ENCODE measurements around the gene NCOA1. TPM values are rescaled to one million over a fixed set of nuclear protein-coding genes. Genes with fewer than 3 reads are reported as not detected.
"Not testable (repeated sequence)": the region's sequence is repeated elsewhere in the genome, so short reads cannot be mapped to it uniquely, and the experiment has no call there.

The NCOA1 gene
- total RNA-seq, 1 experiment from 2014 or later = 11.6 TPM

DNA sequence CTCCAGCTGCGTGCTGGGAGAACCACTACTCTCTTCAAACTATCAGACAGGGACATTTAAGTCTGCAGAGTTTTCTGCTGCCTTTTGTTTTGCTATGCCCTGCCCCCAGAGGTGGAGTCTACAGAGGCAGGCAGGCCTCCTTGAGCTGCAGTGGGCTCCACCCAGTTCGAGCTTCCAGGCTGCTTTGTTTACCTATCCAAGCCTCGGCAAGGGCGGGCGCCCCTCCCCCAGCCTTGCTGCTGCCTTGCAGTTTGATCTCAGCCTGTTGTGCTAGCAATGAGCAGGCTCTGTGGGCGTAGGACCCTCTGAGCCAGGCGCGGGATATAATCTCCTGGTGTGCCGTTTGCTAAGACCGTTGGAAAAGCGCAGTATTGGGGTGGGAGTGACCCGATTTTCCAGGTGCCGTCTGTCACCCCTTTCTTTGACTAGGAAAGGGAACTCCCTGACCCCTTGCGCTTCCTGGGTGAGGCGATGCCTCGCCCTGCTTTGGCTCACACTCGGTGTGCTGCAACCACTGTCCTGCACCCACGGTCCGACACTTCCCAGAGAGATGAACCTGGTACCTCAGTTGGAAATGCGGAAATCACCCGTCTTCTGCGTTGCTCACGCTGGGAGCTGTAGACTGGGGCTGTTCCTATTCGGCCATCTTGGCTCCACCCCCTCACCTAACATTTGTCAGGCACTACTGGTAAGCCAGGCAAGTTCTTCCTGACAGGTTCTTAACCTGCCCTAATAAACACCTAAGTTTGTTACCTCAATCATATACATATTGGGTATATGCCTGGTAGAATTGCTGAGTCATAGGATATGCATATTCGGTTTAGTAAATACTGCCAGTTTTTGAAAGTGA, 315.0 kb downstream of the NCOA1 start:
- H3K4me3 ChIP-seq; CTCF ChIA-PET; BruUV-seq (replicated peaks); H3K9me2 ChIP-seq (ENCODE audit: insufficient read depth); DNase-seq; intact Hi-C loops (cut with micrococcal nuclease; ENCODE audit: unreplicated experiment); H3F3A ChIP-seq (ENCODE audit: insufficient read depth, low read depth); POLR2A ChIA-PET (ENCODE audit: unreplicated experiment); H2AFZ ChIP-seq; H4K20me1 ChIP-seq (ENCODE audit: insufficient read depth); H3K27me3 ChIP-seq (ENCODE audit: insufficient read depth, low read depth); H3K36me3 ChIP-seq (ENCODE audit: low read depth); H3K9me3 ChIP-seq (ENCODE audit: insufficient read depth, low read depth); H3K4me2 ChIP-seq: not testable (repeated sequence)
- peak overlapping the region; percentile 56 for H3K27ac ChIP-seq
- H3K79me2 ChIP-seq (ENCODE audit: low read depth) = peaks cover 62% of the 10 kb centered on the region
- H3K4me1 ChIP-seq (replicated peaks; ENCODE audit: insufficient read depth) = peaks cover 14% of the 10 kb centered on the region

DNA sequence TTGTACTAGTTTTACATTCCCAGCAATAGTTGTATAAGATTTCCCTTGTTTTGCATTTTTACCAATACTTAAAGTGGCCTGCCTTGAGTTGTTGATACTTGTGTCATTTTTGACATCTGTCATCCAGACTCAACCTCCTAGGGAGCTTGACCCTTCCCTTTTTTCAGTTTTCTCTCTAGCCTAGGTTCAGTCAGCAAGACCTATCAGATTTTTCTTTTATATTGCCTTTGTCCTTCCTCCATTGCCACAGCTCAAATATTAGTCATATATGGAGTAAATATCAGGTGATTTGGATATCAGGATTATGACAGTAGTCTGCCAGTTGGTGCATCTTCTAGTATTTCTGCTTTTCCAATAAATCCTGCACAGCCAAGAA, 315.6 kb downstream of the NCOA1 start:
- Histone ChIP-seq H3K27me3 (ENCODE audit: insufficient read depth, low read depth) (no peaks in the 10 kb centered on the region), H3F3A (ENCODE audit: insufficient read depth, low read depth) (peaks cover 7% of the 10 kb centered on the region; the same call in 1 of the 2 replicates), H3K36me3 (ENCODE audit: low read depth) (peaks cover 7% of the 10 kb centered on the region; the same call in 1 of the 2 replicates), H3K9me2 (ENCODE audit: insufficient read depth) (no peaks in the 10 kb centered on the region), H3K4me2 (no peak overlapping the region), H4K20me1 (ENCODE audit: insufficient read depth) (no peaks in the 10 kb centered on the region; the same call in 1 of the 2 replicates), H3K79me2 (ENCODE audit: low read depth) (peaks cover 65% of the 10 kb centered on the region), H3K9me3 (ENCODE audit: insufficient read depth, low read depth) (no peaks in the 10 kb centered on the region), H3K4me1 (replicated peaks; ENCODE audit: insufficient read depth) (peaks cover 14% of the 10 kb centered on the region), H3K4me3 (no peak overlapping the region), H2AFZ (no peak overlapping the region), H3K27ac (peak overlapping the region; percentile 56)
- DNase-seq = no peak
- ChIA-PET POLR2A (ENCODE audit: unreplicated experiment) (no interaction called here), CTCF (no interaction called here)
- BruUV-seq (replicated peaks) = no TSS peak
- intact Hi-C loops (cut with micrococcal nuclease; ENCODE audit: unreplicated experiment) = no loop called here
- TF ChIP-seq, protein P1, sequence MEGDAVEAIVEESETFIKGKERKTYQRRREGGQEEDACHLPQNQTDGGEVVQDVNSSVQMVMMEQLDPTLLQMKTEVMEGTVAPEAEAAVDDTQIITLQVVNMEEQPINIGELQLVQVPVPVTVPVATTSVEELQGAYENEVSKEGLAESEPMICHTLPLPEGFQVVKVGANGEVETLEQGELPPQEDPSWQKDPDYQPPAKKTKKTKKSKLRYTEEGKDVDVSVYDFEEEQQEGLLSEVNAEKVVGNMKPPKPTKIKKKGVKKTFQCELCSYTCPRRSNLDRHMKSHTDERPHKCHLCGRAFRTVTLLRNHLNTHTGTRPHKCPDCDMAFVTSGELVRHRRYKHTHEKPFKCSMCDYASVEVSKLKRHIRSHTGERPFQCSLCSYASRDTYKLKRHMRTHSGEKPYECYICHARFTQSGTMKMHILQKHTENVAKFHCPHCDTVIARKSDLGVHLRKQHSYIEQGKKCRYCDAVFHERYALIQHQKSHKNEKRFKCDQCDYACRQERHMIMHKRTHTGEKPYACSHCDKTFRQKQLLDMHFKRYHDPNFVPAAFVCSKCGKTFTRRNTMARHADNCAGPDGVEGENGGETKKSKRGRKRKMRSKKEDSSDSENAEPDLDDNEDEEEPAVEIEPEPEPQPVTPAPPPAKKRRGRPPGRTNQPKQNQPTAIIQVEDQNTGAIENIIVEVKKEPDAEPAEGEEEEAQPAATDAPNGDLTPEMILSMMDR (conservative IDR thresholded peaks at IDR 0.05) = no peak
- TF ChIP-seq EZH2 (IDR thresholded peaks at IDR 0.05; ENCODE audit: low read depth) = no peak

DNA sequence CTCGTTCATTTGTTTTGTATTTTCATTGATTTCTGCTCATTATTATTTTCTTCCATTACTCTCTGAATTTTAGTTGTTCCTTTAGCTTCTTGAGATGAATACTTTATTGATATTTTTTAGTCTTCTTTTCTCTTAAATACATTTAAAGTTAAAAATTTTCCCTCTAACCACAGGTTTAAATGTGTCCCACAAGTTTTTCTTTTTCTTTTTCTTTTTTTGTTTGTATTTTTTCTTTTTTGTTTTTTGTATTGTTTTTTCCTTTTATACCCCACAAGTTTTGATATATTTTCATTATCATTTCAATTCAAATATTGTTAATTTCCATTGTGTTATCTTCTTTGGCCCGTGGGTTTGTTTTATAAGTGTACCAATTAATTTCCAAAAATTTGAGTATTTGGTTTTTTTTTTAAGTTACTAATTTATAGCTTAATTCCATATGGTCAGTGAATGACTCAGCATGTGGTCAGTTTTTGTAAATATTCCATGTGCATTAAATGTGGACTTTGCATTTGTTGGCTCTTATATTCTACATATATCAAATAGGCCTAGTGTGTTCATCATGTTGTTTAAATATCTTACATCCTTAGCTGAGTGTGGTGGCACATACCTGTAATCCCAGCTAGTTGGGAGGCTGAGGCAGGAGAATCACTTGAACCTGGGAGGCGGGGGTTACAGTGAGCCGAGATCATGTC, 318.4 kb downstream of the NCOA1 start:
- Histone ChIP-seq H3K9me2 (ENCODE audit: insufficient read depth) (no peaks in the 10 kb centered on the region), H4K20me1 (ENCODE audit: insufficient read depth) (no peaks in the 10 kb centered on the region; the same call in 1 of the 2 replicates), H3K79me2 (ENCODE audit: low read depth) (peaks cover 68% of the 10 kb centered on the region), H3F3A (ENCODE audit: insufficient read depth, low read depth) (peaks cover 7% of the 10 kb centered on the region; the same call in 1 of the 2 replicates), H3K4me1 (replicated peaks; ENCODE audit: insufficient read depth) (peaks cover 14% of the 10 kb centered on the region), H3K27me3 (ENCODE audit: insufficient read depth, low read depth) (no peaks in the 10 kb centered on the region), H3K36me3 (ENCODE audit: low read depth) (peaks cover 7% of the 10 kb centered on the region; the same call in 1 of the 2 replicates), H2AFZ (no peak overlapping the region), H3K4me3 (no peak overlapping the region), H3K27ac (peak overlapping the region; percentile 41), H3K4me2 (no peak overlapping the region), H3K9me3 (ENCODE audit: insufficient read depth, low read depth) (no peaks in the 10 kb centered on the region)
- ChIA-PET POLR2A (ENCODE audit: unreplicated experiment) (interaction anchor here (0.6 kb wide), 2 partner anchors 54 to 225 kb away, joined by 3 to 6 read pairs; no protein-coding TSS in a partner anchor), CTCF (no interaction called here)
- intact Hi-C loops (cut with micrococcal nuclease; ENCODE audit: unreplicated experiment) = no loop called here
- TF ChIP-seq, protein P1 (conservative IDR thresholded peaks at IDR 0.05) = no peak
- no peak for TF ChIP-seq EZH2 (IDR thresholded peaks at IDR 0.05; ENCODE audit: low read depth)
- BruUV-seq (replicated peaks) = no TSS peak
- DNase-seq = no peak
